Stimulated activated CD4-positive, alpha-beta T cell treated with anti-CD3 and anti-CD28 coated beads, TNF-alpha, amount 100 ng/mL, for 48 hours (primary cell): ENCODE results near the gene GPATCH1.

ENCODE experiments used
- DNase-seq, 3 donors: peaks; one replicate each; pipeline ENCODE4 v3.0.0-alpha.2; 2020; ENCODE audit warnings: low read depth in 3 of 3

The GPATCH1 gene

GRCh38 chr19:33063356-33063752 is 17.6 kb upstream of the GPATCH1 start:
- no peak for DNase-seq

GRCh38 chr19:33063753-33064457 is 17.1 kb upstream of the GPATCH1 start:
- no peak for DNase-seq

GRCh38 chr19:33064458-33064791 is 16.6 kb upstream of the GPATCH1 start:
- DNase-seq = peak in 1 of 3 donors; percentile 21

GRCh38 chr19:33064792-33065550 is 16.0 kb upstream of the GPATCH1 start, which contains the start of gene RHPN2:
TSS of gene RHPN2 (minus strand) at chr19:33064888. CDS start at chr19:33064852, 36 bp downstream.
- DNase-seq = peak; percentile 21 to 56 (median 43)

- DNase-seq = no peak
Measured at GRCh38 chr19:33066543-33066942, 14.4 kb upstream of the GPATCH1 start.

GRCh38 chr19:33067121-33067520 is 13.9 kb upstream of the GPATCH1 start:
- no peak for DNase-seq

- DNase-seq = no peak
Measured at GRCh38 chr19:33071887-33072286, 9.1 kb upstream of the GPATCH1 start.

GRCh38 chr19:33075519-33075918 is 5.5 kb upstream of the GPATCH1 start:
- no peak for DNase-seq

GRCh38 chr19:33085570-33086128 is 4.7 kb downstream of the GPATCH1 start:
- no peak for DNase-seq

- DNase-seq = no peak
Measured at GRCh38 chr19:33086955-33087354, 6.0 kb downstream of the GPATCH1 start.

GRCh38 chr19:33089010-33089409 is 8.0 kb downstream of the GPATCH1 start:
- no peak for DNase-seq

GRCh38 chr19:33090179-33090578 is 9.2 kb downstream of the GPATCH1 start:
- no peak for DNase-seq

- DNase-seq = no peak
Measured at GRCh38 chr19:33093420-33094210, 12.6 kb downstream of the GPATCH1 start.

- DNase-seq = no peak
Measured at GRCh38 chr19:33094436-33095067, 13.6 kb downstream of the GPATCH1 start.

GRCh38 chr19:33096005-33096404 is 15.0 kb downstream of the GPATCH1 start:
- DNase-seq = no peak

- no peak for DNase-seq
Measured at GRCh38 chr19:33098055-33098534, 17.1 kb downstream of the GPATCH1 start.

GRCh38 chr19:33100894-33101644 is 20.1 kb downstream of the GPATCH1 start:
- DNase-seq = no peak

GRCh38 chr19:33102893-33103292 is 21.9 kb downstream of the GPATCH1 start:
- no peak for DNase-seq

GRCh38 chr19:33108161-33108560 is 27.2 kb downstream of the GPATCH1 start:
- DNase-seq = no peak

GRCh38 chr19:33110137-33110910 is 29.3 kb downstream of the GPATCH1 start:
- no peak for DNase-seq
